ENCODE data around the gene ADH7.
"Not testable (repeated sequence)": the region's sequence is repeated elsewhere in the genome, so short reads cannot be mapped to it uniquely, and the experiment has no call there.

ADH7 gene

DNA sequence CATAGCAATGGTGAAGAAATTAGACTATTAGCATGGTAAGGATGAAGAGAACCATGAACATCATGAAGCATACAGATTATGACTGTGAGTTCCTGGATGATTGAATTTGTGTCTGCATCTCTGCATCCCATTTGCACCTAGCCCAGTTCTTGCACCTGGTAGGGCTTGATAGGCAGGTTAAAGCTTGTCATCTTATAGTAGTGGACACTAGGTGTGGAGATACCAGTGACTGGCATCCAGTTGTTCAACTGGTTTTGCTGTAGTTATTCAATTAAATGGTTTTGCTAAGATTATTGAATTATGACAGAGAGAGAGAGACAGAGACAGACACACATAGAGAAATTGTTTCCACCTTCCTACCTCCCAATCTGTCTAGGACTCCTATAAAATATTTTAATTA, 5.0 kb downstream of the ADH7 start:
- Histone ChIP-seq H3K9ac (no peak overlapping the region), H3K9me3 (no peaks in the 10 kb centered on the region), H3K4me3 (no peak overlapping the region), H4K20me1 (no peaks in the 10 kb centered on the region), H3K27ac (no peak overlapping the region), H3K36me3 (no peaks in the 10 kb centered on the region), H3K4me1 (no peaks in the 10 kb centered on the region), H3K4me2 (no peak overlapping the region), H3K27me3 (no peaks in the 10 kb centered on the region)
- no peak for TF ChIP-seq Cebpa-rat (IDR thresholded peaks at IDR 0.05)

GRCh38 chr4:99417125-99417524, 18.0 kb downstream of the ADH7 start:
- no peak for TF ChIP-seq Cebpa-rat (IDR thresholded peaks at IDR 0.05)
- H3K4me3 ChIP-seq = no peak overlapping the region
- no peaks in the 10 kb centered on the region for H4K20me1 ChIP-seq
- no peaks in the 10 kb centered on the region for H3K9me3 ChIP-seq
- H3K27me3 ChIP-seq = no peaks in the 10 kb centered on the region
- H3K36me3 ChIP-seq = no peaks in the 10 kb centered on the region
- no peaks in the 10 kb centered on the region for H3K4me1 ChIP-seq
- no peak overlapping the region for H3K27ac ChIP-seq
- H3K9ac ChIP-seq = no peak overlapping the region
- no peak overlapping the region for H3K4me2 ChIP-seq

- H3K27me3 ChIP-seq, H3K9me3 ChIP-seq, H3K4me1 ChIP-seq, H4K20me1 ChIP-seq, H3K4me3 ChIP-seq, H3K4me2 ChIP-seq, H3K36me3 ChIP-seq, H3K9ac ChIP-seq, H3K27ac ChIP-seq: not testable (repeated sequence)
Observed at GRCh38 chr4:99415762-99416161, 19.4 kb downstream of the ADH7 start.

DNA sequence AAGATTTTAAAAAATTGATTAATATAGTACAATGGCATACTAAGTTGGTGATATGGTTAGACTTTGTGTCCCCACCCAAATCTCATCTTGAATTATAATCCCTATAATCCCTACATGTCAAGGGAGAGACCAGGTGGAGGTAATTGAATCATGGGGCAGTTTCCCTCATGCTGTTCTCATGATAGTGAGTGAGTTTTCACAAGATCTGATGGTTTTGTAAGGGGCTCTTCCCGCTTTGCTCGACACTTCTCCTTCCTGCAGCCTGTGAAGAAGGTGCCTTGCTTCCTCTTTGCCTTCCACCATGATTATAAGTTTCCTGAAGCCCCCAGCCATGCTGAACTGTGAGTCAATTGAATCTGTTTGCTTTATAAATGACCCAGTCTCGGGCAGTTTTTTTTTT, 20.2 kb downstream of the ADH7 start:
- not testable (repeated sequence) for H3K27ac ChIP-seq, H3K4me1 ChIP-seq, H3K9ac ChIP-seq, H3K4me3 ChIP-seq, H3K4me2 ChIP-seq, H3K36me3 ChIP-seq, H4K20me1 ChIP-seq, H3K9me3 ChIP-seq, H3K27me3 ChIP-seq

GRCh38 chr4:99414401-99414800, 20.7 kb downstream of the ADH7 start:
- H3K4me2 ChIP-seq = no peak overlapping the region
- H3K9ac ChIP-seq = no peak overlapping the region

DNA sequence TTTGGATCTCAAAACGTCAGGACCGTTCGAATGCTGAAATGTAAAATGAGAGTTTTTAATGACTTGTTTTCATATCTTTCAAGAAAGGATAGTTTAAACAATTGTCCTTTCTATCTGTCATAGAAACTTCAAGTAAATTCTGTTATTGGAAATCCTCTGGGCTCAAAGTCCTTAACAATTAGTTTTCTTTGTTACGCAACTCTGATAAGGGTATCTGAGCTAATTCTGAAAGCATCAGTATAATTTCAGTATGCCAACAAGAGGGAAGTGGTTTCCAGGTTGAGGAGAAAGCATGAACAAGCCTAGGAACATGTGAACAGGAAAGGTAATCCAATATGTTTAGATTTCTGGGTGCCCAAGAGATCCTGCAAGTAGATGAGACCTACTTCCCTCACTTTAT, 22.0 kb downstream of the ADH7 start:
- H4K20me1 ChIP-seq = no peaks in the 10 kb centered on the region
- no peak overlapping the region for H3K27ac ChIP-seq
- no peak overlapping the region for H3K4me3 ChIP-seq
- no peaks in the 10 kb centered on the region for H3K4me1 ChIP-seq
- no peak overlapping the region for H3K9ac ChIP-seq
- TF ChIP-seq Cebpa-rat (IDR thresholded peaks at IDR 0.05) = peak; percentile 34; the same call in 1 of the 2 replicates
- H3K4me2 ChIP-seq = no peak overlapping the region
- H3K36me3 ChIP-seq = no peaks in the 10 kb centered on the region
- no peaks in the 10 kb centered on the region for H3K27me3 ChIP-seq
- H3K9me3 ChIP-seq = no peaks in the 10 kb centered on the region

More at GRCh38 chr4:99414401-99414800, 20.7 kb downstream of the ADH7 start:
- TF ChIP-seq Cebpa-rat (IDR thresholded peaks at IDR 0.05) = no peak
- Histone ChIP-seq H3K27me3 (no peaks in the 10 kb centered on the region), H3K4me1 (no peaks in the 10 kb centered on the region), H3K9me3 (no peaks in the 10 kb centered on the region), H3K4me3 (no peak overlapping the region), H3K36me3 (no peaks in the 10 kb centered on the region), H4K20me1 (no peaks in the 10 kb centered on the region), H3K27ac (no peak overlapping the region)

- no peaks in the 10 kb centered on the region for H3K9me3 ChIP-seq
- TF ChIP-seq Cebpa-rat (IDR thresholded peaks at IDR 0.05) = no peak
Observed at GRCh38 chr4:99411041-99411440, 24.1 kb downstream of the ADH7 start.

GRCh38 chr4:99410075-99410474, 25.1 kb downstream of the ADH7 start:
- no peaks in the 10 kb centered on the region for H4K20me1 ChIP-seq
- no peak overlapping the region for H3K9ac ChIP-seq
- TF ChIP-seq Cebpa-rat (IDR thresholded peaks at IDR 0.05) = no peak
- H3K4me3 ChIP-seq = no peak overlapping the region
- no peak overlapping the region for H3K4me2 ChIP-seq
- H3K27ac ChIP-seq = no peak overlapping the region
- H3K4me1 ChIP-seq = no peaks in the 10 kb centered on the region
- no peaks in the 10 kb centered on the region for H3K27me3 ChIP-seq
- H3K36me3 ChIP-seq = no peaks in the 10 kb centered on the region
- H3K9me3 ChIP-seq = no peaks in the 10 kb centered on the region

More at GRCh38 chr4:99411041-99411440, 24.1 kb downstream of the ADH7 start:
- no peaks in the 10 kb centered on the region for H3K27me3 ChIP-seq
- H3K4me1 ChIP-seq = no peaks in the 10 kb centered on the region
- no peak overlapping the region for H3K4me2 ChIP-seq
- no peaks in the 10 kb centered on the region for H4K20me1 ChIP-seq
- H3K4me3 ChIP-seq = no peak overlapping the region
- no peak overlapping the region for H3K27ac ChIP-seq
- no peaks in the 10 kb centered on the region for H3K36me3 ChIP-seq
- H3K9ac ChIP-seq = no peak overlapping the region

- no peak overlapping the region for H3K9ac ChIP-seq
- H3K27ac ChIP-seq = no peak overlapping the region
- H3K36me3 ChIP-seq = no peaks in the 10 kb centered on the region
- no peaks in the 10 kb centered on the region for H3K4me1 ChIP-seq
- no peak overlapping the region for H3K4me3 ChIP-seq
- no peak overlapping the region for H3K4me2 ChIP-seq
- H4K20me1 ChIP-seq = no peaks in the 10 kb centered on the region
- no peaks in the 10 kb centered on the region for H3K27me3 ChIP-seq
- TF ChIP-seq Cebpa-rat (IDR thresholded peaks at IDR 0.05) = no peak
- H3K9me3 ChIP-seq = no peaks in the 10 kb centered on the region
Observed at GRCh38 chr4:99408346-99408745, 26.8 kb downstream of the ADH7 start.

DNA sequence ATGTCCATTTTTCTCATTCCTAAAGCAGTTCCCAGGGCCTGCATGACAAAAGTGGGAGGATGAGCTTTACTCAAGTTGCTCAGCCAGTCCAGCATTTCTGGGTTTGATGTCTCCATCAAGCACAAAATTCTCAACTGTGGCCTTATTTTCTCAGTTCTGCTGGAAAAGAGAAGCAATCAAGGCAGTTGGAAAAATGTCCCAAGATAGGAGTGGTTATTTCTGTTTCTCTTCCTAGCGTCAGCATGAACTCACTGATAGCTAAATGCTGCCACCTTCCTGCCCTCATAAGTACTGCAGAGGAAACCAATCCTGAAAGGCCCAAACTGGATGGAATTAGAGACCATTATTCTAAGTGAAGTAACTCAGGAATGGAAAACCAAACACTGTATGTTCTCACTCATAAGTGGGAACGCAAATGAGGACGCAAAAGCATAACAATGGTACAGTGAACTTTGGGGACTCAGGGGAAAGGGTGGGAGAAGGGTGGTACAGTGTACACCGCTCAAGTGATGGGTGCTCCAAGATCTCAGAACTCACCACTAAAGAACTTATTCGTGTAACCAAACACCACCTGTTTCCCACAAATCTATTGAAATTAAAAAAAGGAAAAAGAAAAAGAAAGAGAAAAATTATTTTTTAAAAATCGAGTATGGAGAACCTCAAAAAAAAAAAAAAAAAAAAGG, 29.6 kb downstream of the ADH7 start:
- Histone ChIP-seq H3K27me3 (no peaks in the 10 kb centered on the region), H3K4me2 (no peak overlapping the region)
- no peak for TF ChIP-seq Cebpa-rat (IDR thresholded peaks at IDR 0.05)

More for the DNA sequence above, 29.6 kb downstream of the ADH7 start:
- Histone ChIP-seq H3K4me1 (no peaks in the 10 kb centered on the region), H3K9ac (no peak overlapping the region), H3K9me3 (no peaks in the 10 kb centered on the region), H3K27ac (no peak overlapping the region), H3K4me3 (no peak overlapping the region), H4K20me1 (no peaks in the 10 kb centered on the region), H3K36me3 (no peaks in the 10 kb centered on the region)
